ENCODE measurements around the gene PKP2.

PKP2 gene

GRCh38 chr12:32821710-32822109 is 74.9 kb downstream of the PKP2 start:
- H3K4me1 ChIP-seq (ENCODE audit: low read length), result no peaks in the 10 kb centered on the region
- H3K36me3 ChIP-seq (replicated peaks; ENCODE audit: low read depth, low read length), result no peaks in the 10 kb centered on the region
- TF ChIP-seq EZH2phosphoT487 (IDR thresholded peaks at IDR 0.05; ENCODE audit: low read depth) (no peak), CTCF (IDR thresholded peaks at IDR 0.05; ENCODE audit: low read depth, low read length) (no peak)
- H3K27ac ChIP-seq (ENCODE audit: low read length), result no peak overlapping the region
- peaks cover 7% of the 10 kb centered on the region for H3K27me3 ChIP-seq (ENCODE audit: low read depth, low read length)
- no peak overlapping the region for H3K4me2 ChIP-seq (ENCODE audit: low read length)
- H3K4me3 ChIP-seq (ENCODE audit: low read length), result no peak overlapping the region
- no peaks in the 10 kb centered on the region for H3K79me2 ChIP-seq (ENCODE audit: low read length)
- no peaks in the 10 kb centered on the region for H4K20me1 ChIP-seq (ENCODE audit: insufficient read depth, low read length)
- H2AFZ ChIP-seq (ENCODE audit: low read depth, low read length), result no peak overlapping the region
- no peak overlapping the region for H3K9ac ChIP-seq (ENCODE audit: low read length)
- no peaks in the 10 kb centered on the region for H3K9me3 ChIP-seq (ENCODE audit: insufficient read depth, low read length)

GRCh38 chr12:32821293-32821692 is 75.3 kb downstream of the PKP2 start:
- H3K27ac ChIP-seq (ENCODE audit: low read length), result no peak overlapping the region

GRCh38 chr12:32820376-32820931 is 76.1 kb downstream of the PKP2 start:
- H3K9ac ChIP-seq (ENCODE audit: low read length), result no peak overlapping the region
- peaks cover 6% of the 10 kb centered on the region; the same call in 1 of the 2 replicates for H3K27me3 ChIP-seq (ENCODE audit: low read depth, low read length)
- no peak overlapping the region for H3K27ac ChIP-seq (ENCODE audit: low read length)
- no peaks in the 10 kb centered on the region for H3K9me3 ChIP-seq (ENCODE audit: insufficient read depth, low read length)
- no peaks in the 10 kb centered on the region for H4K20me1 ChIP-seq (ENCODE audit: insufficient read depth, low read length)
- H2AFZ ChIP-seq (ENCODE audit: low read depth, low read length), result no peak overlapping the region
- no peaks in the 10 kb centered on the region for H3K79me2 ChIP-seq (ENCODE audit: low read length)
- TF ChIP-seq EZH2phosphoT487 (IDR thresholded peaks at IDR 0.05; ENCODE audit: low read depth) (no peak), CTCF (IDR thresholded peaks at IDR 0.05; ENCODE audit: low read depth, low read length) (no peak)
- no peaks in the 10 kb centered on the region for H3K36me3 ChIP-seq (replicated peaks; ENCODE audit: low read depth, low read length)
- H3K4me1 ChIP-seq (ENCODE audit: low read length), result no peaks in the 10 kb centered on the region
- no peak overlapping the region for H3K4me3 ChIP-seq (ENCODE audit: low read length)
- no peak overlapping the region for H3K4me2 ChIP-seq (ENCODE audit: low read length)

More at GRCh38 chr12:32821293-32821692, 75.3 kb downstream of the PKP2 start:
- no peak overlapping the region for H3K9ac ChIP-seq (ENCODE audit: low read length)
- no peaks in the 10 kb centered on the region for H4K20me1 ChIP-seq (ENCODE audit: insufficient read depth, low read length)
- no peaks in the 10 kb centered on the region for H3K4me1 ChIP-seq (ENCODE audit: low read length)
- no peak overlapping the region for H2AFZ ChIP-seq (ENCODE audit: low read depth, low read length)
- no peaks in the 10 kb centered on the region for H3K36me3 ChIP-seq (replicated peaks; ENCODE audit: low read depth, low read length)
- H3K9me3 ChIP-seq (ENCODE audit: insufficient read depth, low read length), result no peaks in the 10 kb centered on the region
- no peak overlapping the region for H3K4me3 ChIP-seq (ENCODE audit: low read length)
- no peak for TF ChIP-seq CTCF (IDR thresholded peaks at IDR 0.05; ENCODE audit: low read depth, low read length)
- H3K4me2 ChIP-seq (ENCODE audit: low read length), result no peak overlapping the region
- H3K79me2 ChIP-seq (ENCODE audit: low read length), result no peaks in the 10 kb centered on the region
- peaks cover 6% of the 10 kb centered on the region; the same call in 1 of the 2 replicates for H3K27me3 ChIP-seq (ENCODE audit: low read depth, low read length)

- H3K9me3 ChIP-seq (ENCODE audit: insufficient read depth, low read length), result no peaks in the 10 kb centered on the region
- H3K9ac ChIP-seq (ENCODE audit: low read length), result no peak overlapping the region
- no peak overlapping the region for H3K4me3 ChIP-seq (ENCODE audit: low read length)
- H3K36me3 ChIP-seq (replicated peaks; ENCODE audit: low read depth, low read length), result no peaks in the 10 kb centered on the region
- H3K27ac ChIP-seq (ENCODE audit: low read length), result no peak overlapping the region
- no peak overlapping the region for H3K4me2 ChIP-seq (ENCODE audit: low read length)
- peaks cover 6% of the 10 kb centered on the region; the same call in 1 of the 2 replicates for H3K27me3 ChIP-seq (ENCODE audit: low read depth, low read length)
- no peaks in the 10 kb centered on the region for H3K4me1 ChIP-seq (ENCODE audit: low read length)
- no peaks in the 10 kb centered on the region for H3K79me2 ChIP-seq (ENCODE audit: low read length)
- TF ChIP-seq EZH2phosphoT487 (IDR thresholded peaks at IDR 0.05; ENCODE audit: low read depth) (no peak), CTCF (IDR thresholded peaks at IDR 0.05; ENCODE audit: low read depth, low read length) (no peak)
- no peak overlapping the region for H2AFZ ChIP-seq (ENCODE audit: low read depth, low read length)
- H4K20me1 ChIP-seq (ENCODE audit: insufficient read depth, low read length), result no peaks in the 10 kb centered on the region
Measured at GRCh38 chr12:32819424-32819823, 77.2 kb downstream of the PKP2 start.

All from OCI-LY3 (cell line).